Activated B cell treated with CpG ODN at 0.5 μM for 24 hours (primary cell): Measurements from ENCODE around the gene PANK4. TPM values are rescaled to one million over a fixed set of nuclear protein-coding genes. Genes with fewer than 3 reads are reported as not detected.

ENCODE experiments used
- ATAC-seq: fragments of 200-7000 bp; cut with Tn5 transposase; one replicate; pipeline ENCODE4 v1.10.0; 2021; ENCODE audit warnings: low read depth, mild to moderate bottlenecking, moderate library complexity
- CTCF ChIA-PET: fragments of 350-600 bp; sonication (Branson Sonifier 250); formaldehyde crosslinking; loops from one replicate; lab custom pipeline; 2021; ENCODE audit warnings: antibody characterized with exemption; lab: Charles Lee
- POLR2A ChIA-PET: fragments of 350-600 bp; sonication (Branson Sonifier 250); formaldehyde crosslinking; loops from one replicate; lab custom pipeline; 2021; ENCODE audit warnings: antibody characterized with exemption; lab: Charles Lee
- DNase-seq: peaks from one replicate; pipeline ENCODE4 v3.0.0; 2022
- H3K27ac Mint-ChIP-seq: one replicate; pipeline ENCODE4 v1.8.0; 2020; ENCODE audit warnings: mixed read lengths
- H3K27me3 Mint-ChIP-seq: one replicate; pipeline ENCODE4 v1.8.0; 2021; ENCODE audit warnings: mixed read lengths
- H3K36me3 Mint-ChIP-seq: one replicate; pipeline ENCODE4 v1.8.0; 2021; ENCODE audit warnings: low read depth, mixed read lengths
- H3K4me1 Mint-ChIP-seq: one replicate; pipeline ENCODE4 v1.8.0; 2021; ENCODE audit warnings: mixed read lengths
- H3K4me3 Mint-ChIP-seq: one replicate; pipeline ENCODE4 v1.8.0; 2020; ENCODE audit warnings: mild to moderate bottlenecking, mixed read lengths
- H3K9me3 Mint-ChIP-seq: one replicate; pipeline ENCODE4 v1.8.0; 2020; ENCODE audit warnings: mixed read lengths
- CTCF ChIP-seq: fragments of 200-600 bp; IDR thresholded peaks from one replicate; pipeline ENCODE4 v1.8.0; 2022; ENCODE audit warnings: antibody characterized with exemption, mild to moderate bottlenecking
- intact Hi-C: fragments of 100-400 bp; cut with micrococcal nuclease; formaldehyde crosslinking; loops from one replicate; pipeline ENCODE4 v1.15.1; 2024
- total RNA-seq: library from RNA; stranded (reverse); gene quantifications from 2 replicates; pipeline ENCODE4 v1.2.3, GENCODE V29; 2022

Gene PANK4
- total RNA-seq, 1 donor from 2014 or later = 54.0 TPM

- no peak overlapping the region for H3K27ac Mint-ChIP-seq
- H3K36me3 Mint-ChIP-seq = peaks cover 14% of the 10 kb centered on the region
- CTCF ChIA-PET = no interaction called here
- H3K9me3 Mint-ChIP-seq = no peaks in the 10 kb centered on the region
- no peak for ATAC-seq
- no peak for TF ChIP-seq CTCF
- H3K4me3 Mint-ChIP-seq = no peak overlapping the region
- POLR2A ChIA-PET = interaction anchor here (1.7 kb wide), 1 partner anchor 19 kb away, joined by 8 read pairs; no protein-coding TSS in a partner anchor
- intact Hi-C loops = no loop called here
- no peaks in the 10 kb centered on the region for H3K27me3 Mint-ChIP-seq
- no peak for DNase-seq
- peaks cover 2% of the 10 kb centered on the region for H3K4me1 Mint-ChIP-seq
Measured at GRCh38 chr1:2566101-2567045, 40.0 kb upstream of the PANK4 start.

- no peak overlapping the region for H3K4me3 Mint-ChIP-seq
- DNase-seq = no peak
- peaks cover 4% of the 10 kb centered on the region for H3K4me1 Mint-ChIP-seq
- no peak overlapping the region for H3K27ac Mint-ChIP-seq
- H3K27me3 Mint-ChIP-seq = no peaks in the 10 kb centered on the region
- peaks cover 27% of the 10 kb centered on the region for H3K36me3 Mint-ChIP-seq
- ATAC-seq = no peak
- ChIA-PET CTCF (no interaction called here), POLR2A (interaction anchor here (0.8 to 1.7 kb wide), 3 partner anchors 9 to 38 kb away, joined by 3 to 8 read pairs (median 6); partner anchors contain the start of genes PANK4 and TNFRSF14)
- intact Hi-C loops = no loop called here
- no peak for TF ChIP-seq CTCF
- no peaks in the 10 kb centered on the region for H3K9me3 Mint-ChIP-seq
Measured at GRCh38 chr1:2564815-2565374, 38.5 kb upstream of the PANK4 start.

- no peak for DNase-seq
- Mint-ChIP-seq H3K27ac (no peak overlapping the region), H3K4me3 (no peak overlapping the region), H3K4me1 (peaks cover 4% of the 10 kb centered on the region), H3K36me3 (peaks cover 31% of the 10 kb centered on the region), H3K9me3 (no peaks in the 10 kb centered on the region), H3K27me3 (no peaks in the 10 kb centered on the region)
- intact Hi-C loops = no loop called here
- no peak for ATAC-seq
- TF ChIP-seq CTCF = no peak
- POLR2A ChIA-PET = interaction anchor here (1.6 to 1.7 kb wide), 2 partner anchors 8 to 21 kb away, joined by 6 to 8 read pairs; partner anchors contain the start of gene TNFRSF14
- CTCF ChIA-PET = no interaction called here
Measured at GRCh38 chr1:2564006-2564814, 37.8 kb upstream of the PANK4 start.

GRCh38 chr1:2563205-2563604 is 36.8 kb upstream of the PANK4 start:
- no peak overlapping the region for H3K27ac Mint-ChIP-seq
- POLR2A ChIA-PET = no interaction called here
- DNase-seq (no peak), ATAC-seq (no peak)
- intact Hi-C loops = no loop called here
- no peaks in the 10 kb centered on the region for H3K9me3 Mint-ChIP-seq
- no peaks in the 10 kb centered on the region for H3K27me3 Mint-ChIP-seq
- peaks cover 37% of the 10 kb centered on the region for H3K36me3 Mint-ChIP-seq
- CTCF ChIA-PET = no interaction called here
- H3K4me3 Mint-ChIP-seq = no peak overlapping the region
- TF ChIP-seq CTCF = no peak
- peaks cover 9% of the 10 kb centered on the region for H3K4me1 Mint-ChIP-seq
